Measurements from ENCODE around the gene LCP2. TPM values are rescaled to one million over a fixed set of nuclear protein-coding genes. Genes with fewer than 3 reads are reported as not detected.

The LCP2 gene
- total and polyA plus RNA-seq, 2 of the 8 experiments (the other 6 are each of a cell fraction or from before 2014, with no cell fraction given) = 0.26 to 0.33 TPM

GRCh38 chr5:170336065-170336464, 38.5 kb upstream of the LCP2 start (continued):
- TF ChIP-seq ASH2L (IDR thresholded peaks at IDR 0.05; ENCODE audit: low read length) (no peak), RFX5 (IDR thresholded peaks at IDR 0.05; ENCODE audit: borderline replicate concordance, low read depth, low read length) (no peak), RXRA (IDR thresholded peaks at IDR 0.05; ENCODE audit: insufficient read depth, low read depth, low read length) (no peak), BCL11A (IDR thresholded peaks at IDR 0.05; ENCODE audit: low read depth in 2 of 2, low read length in 2 of 2) (no peak), KDM1A (IDR thresholded peaks at IDR 0.05; ENCODE audit: borderline replicate concordance, low read length) (no peak)

All from H1 (cell line).